Activated naive CD8-positive, alpha-beta T cell treated with anti-CD3 and anti-CD28 coated beads, Interleukin-2, amount 50 U/mL, for 24 hours (primary cell): ENCODE data around the gene FLNB.

Source experiments
- ATAC-seq: fragments of 150-1000 bp; cut with Tn5 transposase; one replicate; pipeline ENCODE4 v1.10.0; 2021
- DNase-seq: peaks from one replicate; pipeline ENCODE4 v3.0.0; 2021
- H3K27ac Mint-ChIP-seq: one replicate; pipeline ENCODE4 v1.8.0; 2021; ENCODE audit warnings: mild to moderate bottlenecking, mixed read lengths
- H3K27me3 Mint-ChIP-seq: one replicate; pipeline ENCODE4 v1.8.0; 2021; ENCODE audit warnings: mixed read lengths
- H3K36me3 Mint-ChIP-seq: one replicate; pipeline ENCODE4 v1.8.0; 2021; ENCODE audit warnings: low read depth, mixed read lengths
- H3K4me1 Mint-ChIP-seq: one replicate; pipeline ENCODE4 v1.8.0; 2021; ENCODE audit warnings: mixed read lengths
- H3K4me3 Mint-ChIP-seq: one replicate; pipeline ENCODE4 v1.8.0; 2021; ENCODE audit warnings: mild to moderate bottlenecking, moderate library complexity, mixed read lengths
- H3K9me3 Mint-ChIP-seq: one replicate; pipeline ENCODE4 v1.8.0; 2021; ENCODE audit warnings: mixed read lengths

The FLNB gene

DNA sequence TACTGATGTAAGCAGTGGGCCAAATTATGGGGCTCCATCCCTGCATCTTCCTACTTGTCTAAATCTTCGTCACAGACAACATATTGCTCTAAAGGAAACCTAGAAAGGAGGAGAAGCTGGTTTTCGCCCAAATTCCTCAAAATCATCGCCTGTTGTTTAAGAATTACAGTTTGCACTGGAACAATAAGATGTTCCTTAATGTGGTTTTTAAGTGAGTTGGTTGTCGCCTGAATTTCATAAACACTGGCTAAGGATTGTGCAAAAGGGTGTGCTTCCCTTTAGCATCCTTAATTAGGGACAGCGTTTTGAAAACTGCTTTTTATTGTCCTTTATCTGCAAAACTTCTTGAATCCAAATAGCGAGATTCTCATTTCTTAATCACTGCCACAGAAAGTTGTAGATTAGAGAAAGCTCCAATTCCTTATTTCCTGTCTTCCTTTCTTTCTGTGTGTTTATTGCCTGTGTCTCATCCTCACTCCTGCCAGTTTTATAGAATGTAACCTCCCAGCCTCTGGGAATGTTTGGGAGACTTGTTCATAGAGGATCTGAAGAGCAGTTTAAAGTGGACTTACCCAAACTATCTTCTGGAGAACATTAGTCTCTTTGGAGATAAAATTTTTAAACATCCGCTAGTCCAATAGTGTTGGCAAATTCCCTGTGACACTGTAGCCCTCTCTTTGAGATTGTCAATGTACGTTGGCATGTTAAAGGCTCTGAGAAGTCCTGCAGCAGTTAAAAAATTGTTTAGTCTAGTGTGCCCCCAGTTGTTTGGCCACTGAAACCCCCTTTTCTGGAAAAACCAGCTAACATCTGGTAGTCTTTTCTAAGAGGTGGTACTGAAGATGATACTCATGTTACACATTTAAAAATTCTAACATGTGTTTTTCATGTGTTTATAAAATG is 50.4 kb downstream of the FLNB start:
- Mint-ChIP-seq H3K4me3 (no peak overlapping the region), H3K9me3 (no peaks in the 10 kb centered on the region), H3K4me1 (peaks cover 16% of the 10 kb centered on the region), H3K27ac (no peak overlapping the region), H3K36me3 (peaks cover 2% of the 10 kb centered on the region), H3K27me3 (no peaks in the 10 kb centered on the region)
- DNase-seq = no peak
- ATAC-seq = no peak

DNA sequence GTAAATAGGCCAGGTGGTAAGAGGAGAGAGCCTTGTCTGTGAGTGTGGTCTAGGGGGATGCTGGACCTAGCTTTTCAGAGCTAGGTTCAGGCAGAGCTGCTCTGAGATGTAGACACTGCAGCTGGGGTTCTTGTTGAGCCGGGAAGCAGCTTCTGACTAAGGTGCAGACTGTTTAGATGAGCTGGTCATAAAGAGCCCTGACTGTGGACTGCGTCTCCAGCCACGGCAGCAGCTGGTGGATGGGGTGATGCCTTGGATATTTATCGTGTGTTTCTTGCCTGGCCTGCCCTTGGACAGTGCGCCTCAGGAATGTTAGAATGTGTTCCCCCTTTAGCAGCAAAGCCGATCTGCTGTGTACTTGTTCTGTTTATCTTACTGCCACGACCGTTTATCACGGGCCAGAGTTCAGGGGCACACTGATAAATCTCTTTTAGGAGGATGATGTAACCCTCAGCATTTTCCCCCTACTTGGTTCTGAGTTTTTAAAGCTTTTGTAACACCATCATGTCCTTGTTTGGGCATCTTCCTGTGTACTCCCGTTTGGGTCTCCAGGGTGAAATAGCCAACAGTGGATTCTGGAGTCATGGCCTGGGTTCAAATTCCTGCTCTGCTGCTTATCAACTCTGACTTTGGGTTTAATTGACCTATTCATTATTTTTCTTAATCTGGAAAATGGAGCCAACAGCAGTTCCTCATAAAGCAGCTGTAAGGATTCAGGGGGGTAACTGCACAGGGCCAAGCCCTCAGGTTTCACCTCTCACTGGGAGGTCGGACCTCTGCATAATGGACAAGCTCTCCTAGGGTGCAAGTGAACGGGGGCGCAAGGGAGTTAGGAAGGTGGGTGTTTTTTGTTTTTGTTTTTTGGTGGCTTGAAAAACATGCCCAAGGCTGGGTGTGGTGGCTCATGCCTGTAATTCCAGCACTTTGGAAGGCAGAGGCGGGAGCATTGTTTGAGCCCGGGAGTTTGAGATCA is 51.4 kb downstream of the FLNB start:
- Mint-ChIP-seq H3K9me3 (no peaks in the 10 kb centered on the region), H3K27me3 (no peaks in the 10 kb centered on the region), H3K4me1 (peaks cover 15% of the 10 kb centered on the region), H3K36me3 (peaks cover 2% of the 10 kb centered on the region), H3K4me3 (no peak overlapping the region), H3K27ac (no peak overlapping the region)
- peak; percentile 30 for ATAC-seq
- DNase-seq = no peak

DNA sequence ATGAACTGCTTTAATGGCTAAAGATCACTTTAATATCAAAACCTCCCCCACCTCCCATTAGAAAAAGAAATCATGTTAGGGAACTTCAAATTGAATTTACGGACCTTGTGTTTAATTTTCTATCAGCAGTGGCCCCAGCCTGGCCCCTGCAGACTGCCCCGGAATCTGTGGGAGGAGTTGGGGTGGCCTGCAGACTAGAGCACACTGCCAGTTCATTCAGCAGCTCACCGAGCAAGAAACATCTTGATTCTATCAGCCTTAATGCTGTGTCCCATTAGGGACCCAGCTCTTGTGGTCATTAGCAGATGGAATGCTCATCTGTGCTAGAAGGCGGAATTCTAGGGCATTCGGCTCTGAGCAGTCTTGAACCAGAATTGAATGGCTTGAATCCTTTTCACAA is 54.2 kb downstream of the FLNB start:
- ATAC-seq (no peak), DNase-seq (no peak)
- no peak overlapping the region for H3K27ac Mint-ChIP-seq
- no peaks in the 10 kb centered on the region for H3K9me3 Mint-ChIP-seq
- H3K4me1 Mint-ChIP-seq = peaks cover 21% of the 10 kb centered on the region
- no peak overlapping the region for H3K4me3 Mint-ChIP-seq
- H3K36me3 Mint-ChIP-seq = no peaks in the 10 kb centered on the region
- no peaks in the 10 kb centered on the region for H3K27me3 Mint-ChIP-seq

DNA sequence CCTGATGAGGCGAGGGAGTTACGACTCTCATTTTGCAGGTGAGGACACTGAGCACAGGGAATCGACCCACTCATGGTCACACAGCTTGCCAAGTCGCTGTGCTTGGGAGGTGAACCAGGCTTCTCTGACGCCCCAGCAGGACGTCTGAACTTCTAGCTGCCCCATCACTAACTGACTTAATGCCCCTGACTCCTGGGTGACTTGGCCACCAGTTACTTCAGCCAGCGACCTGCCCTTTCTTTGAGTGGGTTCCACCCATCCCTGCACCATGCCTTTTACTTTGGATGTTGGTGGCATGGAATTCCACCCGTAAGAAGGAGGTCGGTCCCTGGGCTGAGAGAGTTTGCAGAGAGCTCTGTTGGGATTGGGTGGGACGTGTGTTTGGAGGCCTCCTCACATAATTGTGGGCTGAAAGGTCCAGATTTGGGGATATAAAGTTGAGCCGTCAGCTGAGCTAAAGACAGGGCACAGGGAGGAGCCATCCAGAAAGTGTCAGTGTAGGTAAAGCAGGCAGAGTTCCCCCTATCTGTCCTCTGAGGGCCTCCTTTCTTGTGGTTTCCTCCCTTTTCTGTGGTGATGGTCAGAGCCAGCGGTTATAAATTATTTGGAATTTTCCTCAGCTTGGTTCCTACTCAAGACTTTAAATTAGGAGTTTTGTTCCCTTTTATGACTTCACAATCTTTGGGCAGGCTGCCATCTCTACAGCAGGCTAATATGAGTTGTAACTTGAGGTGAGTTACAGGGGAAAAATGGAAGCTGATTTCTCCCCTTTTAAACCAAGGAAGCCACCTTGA is 55.0 kb downstream of the FLNB start:
- no peaks in the 10 kb centered on the region for H3K27me3 Mint-ChIP-seq
- ATAC-seq (peak; percentile 10), DNase-seq (no peak)
- H3K9me3 Mint-ChIP-seq = no peaks in the 10 kb centered on the region
- no peaks in the 10 kb centered on the region for H3K36me3 Mint-ChIP-seq
- H3K4me3 Mint-ChIP-seq = no peak overlapping the region
- peaks cover 21% of the 10 kb centered on the region for H3K4me1 Mint-ChIP-seq
- H3K27ac Mint-ChIP-seq = no peak overlapping the region

DNA sequence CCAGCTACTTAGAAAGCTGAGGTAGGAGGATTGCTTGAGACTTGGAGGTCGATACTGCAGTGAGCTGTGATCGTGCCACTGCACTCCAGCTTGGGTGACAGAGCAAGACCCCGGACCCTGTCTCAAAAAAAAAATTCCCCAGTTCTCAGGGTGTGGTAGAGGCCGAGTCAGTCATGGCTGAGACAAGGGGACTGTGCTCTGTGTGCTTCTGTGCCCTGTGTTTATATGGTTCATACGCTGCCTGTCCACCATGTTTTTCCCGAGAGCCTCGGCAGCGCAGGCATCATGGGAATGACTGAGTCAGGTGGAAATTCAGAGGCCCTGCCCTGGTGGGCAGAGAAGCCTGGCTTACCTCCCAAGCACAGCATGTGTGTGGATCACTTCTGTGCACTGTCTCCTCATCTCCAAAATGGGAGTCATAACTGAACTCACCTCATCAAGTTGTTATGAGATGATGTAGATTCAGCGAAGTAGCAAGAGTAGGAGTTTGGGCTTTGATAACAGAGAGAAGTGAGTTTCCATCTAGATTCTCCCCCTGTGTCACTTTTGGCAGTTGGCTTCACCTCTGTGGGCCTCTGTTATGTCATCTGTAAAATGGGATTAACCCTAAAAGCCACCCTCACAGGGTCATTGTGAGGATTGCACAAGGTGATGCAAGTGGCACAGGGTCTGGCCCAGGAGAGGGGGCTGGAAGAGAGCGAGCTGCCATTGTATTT is 56.9 kb downstream of the FLNB start:
- Mint-ChIP-seq H3K9me3 (no peaks in the 10 kb centered on the region), H3K27ac (no peak overlapping the region), H3K4me1 (peaks cover 21% of the 10 kb centered on the region), H3K36me3 (no peaks in the 10 kb centered on the region), H3K4me3 (no peak overlapping the region), H3K27me3 (no peaks in the 10 kb centered on the region)
- peak; percentile 16 for ATAC-seq
- DNase-seq = no peak

DNA sequence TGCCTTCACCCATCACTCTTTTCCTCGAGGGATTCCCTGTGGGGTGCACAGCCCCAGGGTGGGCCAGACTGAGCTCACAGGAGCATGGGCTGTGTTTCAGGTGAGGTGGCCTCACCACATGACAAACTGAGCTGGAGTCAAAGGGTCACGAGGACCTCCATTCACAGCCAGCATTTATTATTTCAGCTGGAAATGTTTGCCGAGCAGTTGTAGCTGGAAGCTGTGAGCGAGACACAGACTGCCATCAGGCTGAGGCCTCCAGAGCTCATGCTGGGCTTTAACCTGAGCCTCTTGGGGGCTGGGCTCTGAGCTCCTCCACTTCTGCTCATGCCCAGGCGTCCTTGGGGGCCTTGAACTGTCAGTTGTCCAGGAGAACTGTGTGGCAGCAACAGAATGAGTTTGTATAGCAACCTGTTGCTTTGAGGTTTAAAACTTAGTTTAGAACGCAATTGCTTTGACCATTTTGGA is 57.5 kb downstream of the FLNB start:
- no peak for DNase-seq
- H3K4me1 Mint-ChIP-seq = peaks cover 21% of the 10 kb centered on the region
- no peak for ATAC-seq
- H3K9me3 Mint-ChIP-seq = no peaks in the 10 kb centered on the region
- H3K36me3 Mint-ChIP-seq = no peaks in the 10 kb centered on the region
- H3K4me3 Mint-ChIP-seq = no peak overlapping the region
- H3K27me3 Mint-ChIP-seq = no peaks in the 10 kb centered on the region
- H3K27ac Mint-ChIP-seq = no peak overlapping the region

DNA sequence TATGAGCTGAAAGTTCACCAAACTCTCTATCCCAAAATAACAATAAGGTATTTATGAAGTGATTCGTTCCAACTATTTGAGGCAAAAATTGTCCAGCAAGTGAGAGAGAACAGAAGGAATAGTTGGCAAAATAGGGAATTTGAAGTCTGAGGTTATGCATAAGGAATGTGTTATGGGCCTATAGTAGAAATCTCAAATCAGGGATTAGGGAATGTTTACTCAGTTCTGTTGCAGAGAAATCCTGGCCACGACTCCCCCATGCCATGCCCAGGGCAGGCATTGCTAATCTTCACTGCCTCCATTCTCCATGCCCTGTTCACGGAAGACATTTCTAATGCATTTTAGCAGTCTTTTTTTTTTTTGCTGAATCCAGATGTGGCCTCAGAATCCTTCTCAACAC is 58.6 kb downstream of the FLNB start:
- Mint-ChIP-seq H3K4me1 (peaks cover 19% of the 10 kb centered on the region), H3K27me3 (no peaks in the 10 kb centered on the region), H3K9me3 (no peaks in the 10 kb centered on the region), H3K4me3 (no peak overlapping the region), H3K36me3 (no peaks in the 10 kb centered on the region), H3K27ac (no peak overlapping the region)
- ATAC-seq (no peak), DNase-seq (no peak)

DNA sequence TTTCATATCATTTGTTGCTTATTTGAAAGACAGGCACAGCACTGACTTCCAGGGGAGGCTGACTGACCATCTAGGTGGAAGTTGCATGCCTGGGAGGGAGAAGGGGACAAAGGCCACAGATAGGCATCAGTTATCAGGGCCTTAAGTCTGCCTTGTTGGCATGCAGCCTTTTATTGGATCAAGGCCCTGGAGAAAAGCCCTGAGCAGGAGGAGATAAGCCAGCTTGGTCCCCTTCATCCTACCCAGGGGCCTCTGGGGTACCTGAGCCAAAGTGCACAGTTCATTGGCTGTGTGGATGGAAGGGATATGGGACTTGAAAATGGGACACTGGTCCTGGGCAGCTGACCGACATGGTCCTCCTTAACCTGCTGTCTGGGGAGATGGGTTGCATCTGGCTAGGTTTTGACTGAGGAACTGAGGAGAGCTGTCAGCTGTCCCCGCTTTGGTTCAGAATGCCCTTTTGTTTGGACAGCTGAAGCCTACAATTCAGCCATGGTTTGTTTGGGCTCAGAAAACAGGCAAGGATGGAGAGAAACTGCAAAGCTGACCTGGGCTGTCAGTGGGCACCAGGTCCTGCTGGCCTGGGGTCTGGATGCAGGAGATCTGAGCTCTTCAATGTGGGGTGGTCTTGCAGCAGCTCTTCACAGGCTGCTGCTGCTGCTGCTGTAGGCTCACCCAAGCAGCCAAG is 60.0 kb downstream of the FLNB start:
- H3K27me3 Mint-ChIP-seq = no peaks in the 10 kb centered on the region
- DNase-seq (no peak), ATAC-seq (no peak)
- no peak overlapping the region for H3K27ac Mint-ChIP-seq
- H3K36me3 Mint-ChIP-seq = no peaks in the 10 kb centered on the region
- H3K4me1 Mint-ChIP-seq = peaks cover 10% of the 10 kb centered on the region
- H3K9me3 Mint-ChIP-seq = no peaks in the 10 kb centered on the region
- H3K4me3 Mint-ChIP-seq = no peak overlapping the region

DNA sequence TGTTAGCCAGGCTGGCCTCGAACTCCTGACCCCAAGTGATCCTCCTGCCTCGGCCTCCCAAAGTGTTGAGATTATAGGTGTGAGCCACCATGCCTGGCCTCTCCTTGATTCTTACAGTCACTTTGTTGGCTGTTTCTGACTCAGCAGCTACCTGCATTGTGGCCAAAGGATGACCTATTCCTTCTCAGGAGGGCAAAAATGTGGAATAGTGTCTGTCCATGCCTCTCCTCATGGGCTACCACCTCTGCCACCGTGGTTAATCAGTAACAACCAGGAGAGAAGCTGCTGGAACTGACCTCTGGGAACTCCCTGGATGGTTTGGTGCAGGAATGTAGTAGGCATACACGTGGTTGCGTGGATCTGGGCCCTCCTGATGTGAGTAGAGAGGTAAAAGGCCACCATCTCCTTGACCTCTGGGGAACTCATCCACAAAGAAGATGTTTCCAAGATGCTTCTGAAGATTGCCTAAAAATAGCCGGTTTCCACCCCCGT is 63.3 kb downstream of the FLNB start:
- Mint-ChIP-seq H3K27ac (no peak overlapping the region), H3K4me1 (peaks cover 26% of the 10 kb centered on the region), H3K4me3 (no peak overlapping the region)

DNA sequence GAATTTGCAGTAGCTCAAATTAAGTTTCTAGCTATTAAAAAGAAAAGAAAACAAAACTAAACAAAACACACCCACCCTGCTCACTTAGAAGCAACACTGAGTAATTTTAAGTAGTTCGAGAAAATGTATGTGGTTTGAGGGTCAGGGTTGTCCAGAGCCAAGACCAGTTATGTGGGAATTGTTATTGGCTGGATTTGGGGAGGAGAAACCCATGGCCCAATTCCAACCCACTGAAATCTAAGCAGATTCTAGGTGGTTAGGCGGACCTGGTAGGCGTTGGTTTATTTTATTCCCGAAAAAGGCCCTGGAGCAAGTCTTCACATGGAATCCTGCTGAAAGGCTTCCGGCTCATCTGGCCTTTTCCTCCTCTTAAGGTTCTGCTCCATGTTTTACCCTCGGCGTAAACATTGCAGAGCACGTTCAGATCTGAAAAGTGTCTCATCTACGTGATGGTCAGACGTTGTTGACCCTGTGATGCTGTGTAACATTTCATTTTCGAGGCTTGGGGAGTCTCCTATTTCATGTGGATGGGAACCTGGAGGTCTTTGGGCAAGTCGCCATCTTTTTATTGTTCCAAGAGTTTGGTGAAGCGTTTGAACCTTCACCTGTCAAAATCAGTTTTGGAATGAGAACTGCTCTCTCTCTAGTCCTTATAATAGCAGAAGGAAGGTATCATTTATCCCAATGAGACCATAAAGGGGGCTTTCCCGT is 64.0 kb downstream of the FLNB start:
- H3K4me1 Mint-ChIP-seq = peaks cover 26% of the 10 kb centered on the region
- no peaks in the 10 kb centered on the region for H3K27me3 Mint-ChIP-seq
- ATAC-seq (no peak), DNase-seq (no peak)
- no peaks in the 10 kb centered on the region for H3K36me3 Mint-ChIP-seq
- H3K27ac Mint-ChIP-seq = no peak overlapping the region
- H3K4me3 Mint-ChIP-seq = no peak overlapping the region
- H3K9me3 Mint-ChIP-seq = peaks cover 3% of the 10 kb centered on the region

More for the DNA sequence above, 63.3 kb downstream of the FLNB start:
- DNase-seq (no peak), ATAC-seq (no peak)
- H3K36me3 Mint-ChIP-seq = no peaks in the 10 kb centered on the region
- H3K27me3 Mint-ChIP-seq = no peaks in the 10 kb centered on the region
- peaks cover 3% of the 10 kb centered on the region for H3K9me3 Mint-ChIP-seq

DNA sequence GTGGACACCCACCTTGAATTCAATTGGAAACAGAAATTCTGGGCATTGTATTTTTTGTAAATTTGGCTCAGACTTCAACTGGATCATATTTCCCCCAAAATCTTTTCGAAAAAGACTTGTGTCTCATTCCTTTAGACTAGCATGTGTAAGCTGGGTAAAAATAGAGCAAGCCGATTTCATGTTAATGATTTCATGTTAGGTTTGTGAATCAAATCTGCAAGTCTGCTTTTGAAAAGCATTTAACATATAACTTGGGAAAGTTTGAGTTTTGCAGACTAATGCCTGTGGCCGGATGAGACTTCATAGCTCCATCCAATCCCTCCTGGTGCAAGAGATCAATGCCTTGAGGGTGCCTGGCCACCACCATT is 64.5 kb downstream of the FLNB start:
- Mint-ChIP-seq H3K4me3 (no peak overlapping the region), H3K27ac (no peak overlapping the region), H3K27me3 (no peaks in the 10 kb centered on the region), H3K36me3 (no peaks in the 10 kb centered on the region), H3K9me3 (peaks cover 3% of the 10 kb centered on the region), H3K4me1 (peaks cover 30% of the 10 kb centered on the region)
- ATAC-seq = no peak
- DNase-seq = no peak

DNA sequence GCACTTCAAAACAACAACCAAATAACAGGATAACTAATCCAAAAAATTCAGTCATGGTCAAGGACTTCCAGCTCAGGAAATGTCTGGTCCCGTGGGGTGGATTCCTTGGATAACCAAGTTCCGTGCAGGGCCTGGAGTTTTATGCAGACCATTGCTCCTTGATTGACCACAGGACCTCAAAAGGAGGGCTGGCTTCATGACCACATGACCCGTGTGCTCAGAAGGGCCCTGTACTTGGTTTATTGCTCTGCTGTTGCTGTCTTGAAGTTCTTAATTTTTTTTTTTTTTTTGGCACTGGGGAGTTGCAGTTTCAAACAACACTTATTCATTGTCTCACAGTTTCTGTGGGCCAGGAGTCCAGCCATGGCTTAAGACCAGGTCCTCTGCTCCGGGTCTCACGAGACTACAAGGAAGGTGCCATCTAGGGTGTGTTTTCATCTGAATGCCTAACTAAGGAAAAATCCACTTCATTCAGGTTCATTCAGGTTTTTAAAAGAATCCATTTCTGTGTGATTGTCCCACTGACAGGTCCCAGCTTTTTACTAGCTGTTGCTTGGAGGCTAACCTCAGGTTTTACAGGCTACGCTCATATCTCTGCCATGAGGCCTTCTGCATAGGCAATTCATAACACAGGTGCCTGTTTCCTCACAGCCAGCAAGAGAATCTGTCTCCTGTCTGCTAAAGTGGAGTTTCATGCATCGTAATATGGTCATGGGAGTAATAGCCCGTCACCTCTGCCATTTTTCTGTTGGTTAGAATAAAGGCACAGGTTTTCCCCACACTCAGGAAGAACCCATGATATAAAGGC is 65.3 kb downstream of the FLNB start:
- ATAC-seq (no peak), DNase-seq (no peak)
- H3K4me1 Mint-ChIP-seq = peaks cover 36% of the 10 kb centered on the region
- H3K36me3 Mint-ChIP-seq = peaks cover 3% of the 10 kb centered on the region
- no peak overlapping the region for H3K4me3 Mint-ChIP-seq
- H3K27me3 Mint-ChIP-seq = no peaks in the 10 kb centered on the region
- no peak overlapping the region for H3K27ac Mint-ChIP-seq
- H3K9me3 Mint-ChIP-seq = peaks cover 3% of the 10 kb centered on the region
